SU-DHL-6 (cell line): Measurements from ENCODE around the gene RPL28.

Source experiments
- H2AFZ ChIP-seq: fragments of 200-600 bp; sonication (generic); 2 replicates; pipeline ENCODE4 v1.6.1; 2014; ENCODE audit warnings: low read depth, mild to moderate bottlenecking, moderate library complexity, mixed read lengths, antibody characterized with exemption, low read length; ENCODE audit not compliant: severe bottlenecking
- H3F3A ChIP-seq: fragments of 200-600 bp; shearing (Covaris generic); 2 replicates; pipeline ENCODE4 v1.6.0; 2016; ENCODE audit warnings: antibody characterized with exemption, mild to moderate bottlenecking; ENCODE audit not compliant: insufficient read depth
- H3K27ac ChIP-seq: fragments of 200-600 bp; sonication (generic); 2 replicates; pipeline ENCODE4 v1.5.1; 2016; ENCODE audit warnings: low read depth, mild to moderate bottlenecking, low read length, moderate library complexity, mixed read lengths
- H3K27me3 ChIP-seq: fragments of 200-600 bp; sonication (generic), shearing (Covaris generic); 2 replicates; pipeline ENCODE4 v1.6.0; 2014; ENCODE audit warnings: mild to moderate bottlenecking, low read length
- H3K36me3 ChIP-seq: fragments of 200-600 bp; sonication (generic); 2 replicates; pipeline ENCODE4 v1.6.1; 2014; ENCODE audit warnings: mild to moderate bottlenecking, low read length, mixed read lengths
- H3K4me2 ChIP-seq: fragments of 300-600, 200-600 bp; shearing (Covaris generic), sonication (generic); 2 replicates; pipeline ENCODE4 v1.6.0; 2014; ENCODE audit warnings: low read length, low read depth, mild to moderate bottlenecking; ENCODE audit not compliant: poor library complexity, severe bottlenecking
- H3K4me3 ChIP-seq: fragments of 200-600 bp; sonication (generic); 2 replicates; pipeline ENCODE4 v1.5.1; 2014; ENCODE audit warnings: antibody characterized with exemption, low read length, mild to moderate bottlenecking, mixed read lengths; ENCODE audit not compliant: insufficient read depth, poor library complexity, severe bottlenecking
- H3K79me2 ChIP-seq: fragments of 200-600 bp; sonication (generic); 2 replicates; pipeline ENCODE4 v1.6.1; 2014; ENCODE audit warnings: mild to moderate bottlenecking, low read length, moderate library complexity; ENCODE audit not compliant: insufficient read depth
- H3K9ac ChIP-seq: fragments of 200-600 bp; sonication (generic); 2 replicates; pipeline ENCODE4 v1.7.0; 2014; ENCODE audit warnings: mild to moderate bottlenecking, low read length
- H3K9me2 ChIP-seq: fragments of 200-600 bp; sonication (generic); replicated peaks from 2 replicates; pipeline ENCODE4 v1.6.1; 2014; ENCODE audit warnings: low read length; ENCODE audit not compliant: insufficient read depth
- H3K9me3 ChIP-seq: fragments of 200-600 bp; sonication (generic); 2 replicates; pipeline ENCODE4 v1.6.1; 2014; ENCODE audit warnings: low read length, mixed read lengths; ENCODE audit not compliant: insufficient read depth
- H4K20me1 ChIP-seq: fragments of 200-600 bp; sonication (generic); 2 replicates; pipeline ENCODE4 v1.6.1; 2014; ENCODE audit warnings: low read depth, mild to moderate bottlenecking, antibody characterized with exemption, low read length, moderate library complexity, mixed read lengths
- EZH2phosphoT487 ChIP-seq: fragments of 200-600 bp; sonication (generic), shearing (Covaris generic); conservative IDR thresholded peaks from 2 replicates; pipeline ENCODE4 v1.6.1; 2018; ENCODE audit warnings: mild to moderate bottlenecking, antibody characterized with exemption, low read length, moderate library complexity, mixed read lengths
- TF ChIP-seq, protein P1 (sequence below): fragments of 200-600 bp; sonication (generic); IDR thresholded peaks from one replicate; pipeline ENCODE4 v1.5.1; 2017; ENCODE audit warnings: antibody characterized with exemption, mild to moderate bottlenecking, low read length, moderate library complexity; ENCODE audit not compliant: insufficient read depth, poor library complexity, severe bottlenecking

Gene RPL28

DNA sequence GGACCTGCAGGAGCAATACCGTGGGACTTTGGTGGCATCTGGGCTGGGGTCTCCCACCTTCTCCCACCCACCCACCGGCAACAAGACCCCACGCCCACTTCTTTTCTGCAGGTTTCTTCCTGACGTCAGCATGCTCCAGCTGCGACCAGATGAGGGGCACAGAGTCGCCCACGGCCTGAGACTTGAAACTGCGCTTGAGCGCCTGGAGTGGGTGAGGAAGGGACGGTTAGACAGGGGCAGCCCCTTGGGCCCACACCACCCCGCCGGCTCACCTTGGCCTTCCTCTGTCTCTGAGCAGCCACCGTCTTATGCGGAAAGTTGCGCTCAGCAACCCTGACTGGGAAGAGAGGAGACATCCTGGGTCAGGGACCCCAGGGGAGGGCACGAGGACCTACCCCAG lies 24.8 kb upstream of the RPL28 start:
- Histone ChIP-seq H2AFZ (no peak overlapping the region), H3K9me2 (no peaks in the 10 kb centered on the region)
- TF ChIP-seq, protein P1, sequence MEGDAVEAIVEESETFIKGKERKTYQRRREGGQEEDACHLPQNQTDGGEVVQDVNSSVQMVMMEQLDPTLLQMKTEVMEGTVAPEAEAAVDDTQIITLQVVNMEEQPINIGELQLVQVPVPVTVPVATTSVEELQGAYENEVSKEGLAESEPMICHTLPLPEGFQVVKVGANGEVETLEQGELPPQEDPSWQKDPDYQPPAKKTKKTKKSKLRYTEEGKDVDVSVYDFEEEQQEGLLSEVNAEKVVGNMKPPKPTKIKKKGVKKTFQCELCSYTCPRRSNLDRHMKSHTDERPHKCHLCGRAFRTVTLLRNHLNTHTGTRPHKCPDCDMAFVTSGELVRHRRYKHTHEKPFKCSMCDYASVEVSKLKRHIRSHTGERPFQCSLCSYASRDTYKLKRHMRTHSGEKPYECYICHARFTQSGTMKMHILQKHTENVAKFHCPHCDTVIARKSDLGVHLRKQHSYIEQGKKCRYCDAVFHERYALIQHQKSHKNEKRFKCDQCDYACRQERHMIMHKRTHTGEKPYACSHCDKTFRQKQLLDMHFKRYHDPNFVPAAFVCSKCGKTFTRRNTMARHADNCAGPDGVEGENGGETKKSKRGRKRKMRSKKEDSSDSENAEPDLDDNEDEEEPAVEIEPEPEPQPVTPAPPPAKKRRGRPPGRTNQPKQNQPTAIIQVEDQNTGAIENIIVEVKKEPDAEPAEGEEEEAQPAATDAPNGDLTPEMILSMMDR = no peak
- no peak for TF ChIP-seq EZH2phosphoT487

GRCh38 chr19:55362174-55362989 lies 23.4 kb upstream of the RPL28 start:
- no peak overlapping the region for H2AFZ ChIP-seq
- no peak for TF ChIP-seq EZH2phosphoT487
- TF ChIP-seq, protein P1 = no peak
- H4K20me1 ChIP-seq = no peaks in the 10 kb centered on the region
- H3K4me3 ChIP-seq = no peak overlapping the region
- H3K36me3 ChIP-seq = no peaks in the 10 kb centered on the region
- H3K27ac ChIP-seq = no peak overlapping the region
- no peaks in the 10 kb centered on the region for H3K9me2 ChIP-seq
- H3F3A ChIP-seq = no peaks in the 10 kb centered on the region
- H3K4me2 ChIP-seq = no peak overlapping the region
- H3K27me3 ChIP-seq = no peaks in the 10 kb centered on the region
- no peaks in the 10 kb centered on the region for H3K9me3 ChIP-seq
- H3K9ac ChIP-seq = no peak overlapping the region
- H3K79me2 ChIP-seq = no peaks in the 10 kb centered on the region

More for the DNA sequence above, 24.8 kb upstream of the RPL28 start:
- H3K36me3 ChIP-seq = no peaks in the 10 kb centered on the region
- H3K27me3 ChIP-seq = no peaks in the 10 kb centered on the region
- no peak overlapping the region for H3K4me2 ChIP-seq
- H3K27ac ChIP-seq = no peak overlapping the region
- H3F3A ChIP-seq = no peaks in the 10 kb centered on the region
- H3K4me3 ChIP-seq = no peak overlapping the region
- no peaks in the 10 kb centered on the region for H4K20me1 ChIP-seq
- no peaks in the 10 kb centered on the region for H3K9me3 ChIP-seq
- no peak overlapping the region for H3K9ac ChIP-seq
- H3K79me2 ChIP-seq = no peaks in the 10 kb centered on the region

DNA sequence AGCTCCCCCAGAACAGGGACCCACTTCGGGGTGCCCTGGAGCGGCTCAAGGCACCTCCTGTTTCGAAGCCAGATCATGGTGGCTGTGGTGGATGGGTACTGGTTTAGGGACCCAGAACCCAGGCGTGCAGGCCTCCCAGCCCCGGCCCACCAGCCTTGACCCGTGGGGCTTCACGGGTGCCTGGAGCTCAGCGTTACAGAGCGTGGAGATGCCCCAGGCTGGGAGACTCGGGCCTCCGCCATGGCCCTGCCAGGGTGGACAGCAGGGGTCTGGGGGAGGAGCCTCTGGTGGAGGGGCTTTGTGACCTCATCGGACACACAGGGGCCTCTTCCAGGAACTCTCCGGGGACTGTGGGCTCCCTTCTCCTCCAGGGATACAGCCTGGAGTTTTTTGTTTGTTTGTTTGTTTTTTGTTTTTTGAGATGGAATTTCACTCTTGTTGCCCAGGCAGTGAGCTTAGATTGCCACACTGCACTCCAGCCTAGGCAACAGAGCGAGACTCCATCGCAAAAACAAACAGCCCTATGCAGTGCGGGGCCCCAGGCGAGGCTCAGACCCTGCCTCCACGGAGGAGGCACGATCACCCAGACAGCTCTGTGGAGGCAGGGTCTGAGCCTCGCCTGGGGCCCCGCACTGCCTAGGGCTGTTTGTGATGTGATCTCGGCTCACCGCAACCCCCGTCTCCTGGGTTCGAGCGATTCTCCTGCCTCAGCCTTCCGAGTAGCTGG lies 22.6 kb upstream of the RPL28 start, which contains the start of gene GARIN5B:
TSS of gene GARIN5B (minus strand) at position 271 of the 727 bp plus-strand sequence. CDS start at position 77, 194 bp downstream.
- no peaks in the 10 kb centered on the region for H3F3A ChIP-seq
- H2AFZ ChIP-seq = no peak within 1 kb of the TSS
- H3K27me3 ChIP-seq = no peaks in the 10 kb centered on the region
- no peak within 1 kb of the TSS for H3K4me2 ChIP-seq
- no peak within 1 kb of the TSS for H3K4me3 ChIP-seq
- H3K27ac ChIP-seq = no peak within 1 kb of the TSS
- no peaks in the 10 kb centered on the region for H4K20me1 ChIP-seq
- no peak within 1 kb of the TSS for H3K9ac ChIP-seq
- TF ChIP-seq, protein P1 = no peak
- TF ChIP-seq EZH2phosphoT487 = no peak
- H3K9me3 ChIP-seq = no peaks in the 10 kb centered on the region
- no peaks in the 10 kb centered on the region for H3K79me2 ChIP-seq
- no peaks in the 10 kb centered on the region for H3K9me2 ChIP-seq
- no peaks in the 10 kb centered on the region for H3K36me3 ChIP-seq
